M059J (cell line): ENCODE measurements around the gene FAM13C. TPM values are rescaled to one million over a fixed set of nuclear protein-coding genes. Genes with fewer than 3 reads are reported as not detected.

Experiments
- DNase-seq: peaks from one replicate; pipeline ENCODE4 v3.0.0-alpha.2; 2012; ENCODE audit warnings: low read depth
- total RNA-seq: library from RNA; depleted of rRNA; stranded (reverse); fragments of >200 nt; shearing (Covaris generic); gene quantifications from 2 replicates; pipeline ENCODE4 v1.2.3, GENCODE V29; 2014

Gene FAM13C
- total RNA-seq, 1 experiment from 2014 or later = 1.5 TPM

DNA sequence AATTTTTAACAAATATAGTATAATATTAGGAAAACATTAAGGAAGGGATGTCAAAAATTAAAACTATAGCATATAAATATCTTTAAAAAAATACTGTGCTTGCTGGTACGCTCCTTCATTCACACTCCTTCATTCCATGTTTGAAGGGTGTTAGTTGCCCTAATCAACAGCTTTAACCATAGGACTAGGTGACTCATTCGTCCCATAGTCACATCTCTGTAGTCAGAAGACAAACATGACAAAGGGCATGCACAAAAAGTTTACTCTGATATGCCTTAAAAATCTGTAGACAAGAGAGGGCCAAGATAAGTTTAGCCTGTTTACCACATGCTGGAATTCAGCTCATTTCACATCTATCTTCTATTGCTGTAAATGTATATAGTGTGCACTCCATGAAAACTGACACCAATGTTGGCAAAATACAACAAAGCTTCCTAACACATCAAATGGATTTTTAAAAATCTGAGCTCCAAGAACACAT is 646 bp downstream of the FAM13C start:
- peak; percentile 34 for DNase-seq

DNA sequence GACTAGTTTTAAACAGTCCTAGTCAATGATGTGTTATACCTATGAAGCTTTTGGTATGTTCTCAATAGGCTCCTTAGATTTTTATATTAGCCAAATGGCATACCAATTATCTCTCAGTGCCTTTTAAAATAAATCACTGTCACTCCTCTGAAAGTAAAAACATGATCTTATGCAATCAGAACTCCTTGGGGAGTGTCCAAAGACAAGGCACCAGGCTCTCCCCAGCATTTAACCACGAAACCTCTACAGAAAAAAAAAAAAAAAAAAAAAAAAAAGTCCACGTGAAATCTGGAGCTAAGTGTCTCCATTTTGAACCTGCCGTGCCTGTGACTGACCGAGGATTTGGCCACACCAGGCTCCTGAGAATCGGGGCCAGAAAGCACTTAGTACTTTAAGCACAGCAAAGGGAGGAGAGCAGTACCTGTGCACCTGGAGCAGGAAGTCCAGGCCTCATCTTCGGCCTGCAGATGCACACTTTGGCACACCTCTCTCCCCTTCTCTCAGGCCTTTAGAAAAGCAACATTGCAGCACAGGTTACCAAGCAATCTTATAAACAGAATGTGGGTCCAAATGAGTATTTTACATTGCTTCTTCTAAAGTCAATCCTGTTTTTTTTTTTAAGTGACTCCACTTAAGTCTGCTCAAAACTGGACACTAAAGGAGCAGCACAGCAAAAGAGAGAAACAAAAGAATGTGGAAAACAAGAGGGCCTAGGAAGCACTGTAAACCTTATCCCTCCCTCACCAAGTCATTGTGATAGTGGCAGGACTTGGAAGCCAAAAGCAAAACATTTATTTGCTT is 1.5 kb downstream of the FAM13C start:
- peak; percentile 54 for DNase-seq

DNA sequence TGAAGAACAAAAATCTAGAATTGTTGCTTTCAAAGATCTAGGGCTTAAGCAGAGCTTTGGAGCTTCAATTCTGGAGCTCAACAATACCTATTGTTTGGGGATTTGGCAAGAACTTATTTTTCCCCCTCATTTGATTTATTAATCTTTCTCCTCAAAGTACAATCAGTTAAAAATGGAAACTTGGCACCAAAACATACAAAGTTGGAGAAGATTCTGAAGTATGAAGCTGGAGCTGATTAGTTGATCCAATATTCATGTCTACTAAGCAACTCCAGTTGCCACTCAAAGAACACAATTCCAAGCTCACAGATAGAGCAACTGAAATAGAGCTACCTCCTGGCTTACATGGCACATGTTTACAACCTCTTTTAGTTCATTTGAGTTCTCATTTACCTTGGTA is 3.8 kb downstream of the FAM13C start:
- no peak for DNase-seq

DNA sequence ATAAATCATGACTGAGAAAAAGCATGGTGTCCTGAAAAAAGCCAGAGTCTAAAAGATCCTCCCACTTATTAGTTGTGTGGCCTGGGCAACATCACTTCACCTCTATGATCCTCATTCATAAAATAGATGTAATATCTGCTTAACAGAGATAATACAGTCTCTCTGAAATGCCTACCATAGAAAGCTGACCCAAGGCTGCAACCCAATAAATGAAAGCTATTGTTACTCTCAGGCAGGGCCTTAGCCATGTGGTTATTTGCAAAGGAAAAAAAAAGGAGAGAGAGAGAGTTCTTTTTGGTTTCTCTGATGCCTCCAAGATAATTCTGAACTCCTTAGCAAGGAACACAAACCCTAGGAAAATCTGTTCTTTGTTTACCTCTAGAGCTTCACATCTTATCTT is 7.9 kb downstream of the FAM13C start:
- DNase-seq = no peak

DNA sequence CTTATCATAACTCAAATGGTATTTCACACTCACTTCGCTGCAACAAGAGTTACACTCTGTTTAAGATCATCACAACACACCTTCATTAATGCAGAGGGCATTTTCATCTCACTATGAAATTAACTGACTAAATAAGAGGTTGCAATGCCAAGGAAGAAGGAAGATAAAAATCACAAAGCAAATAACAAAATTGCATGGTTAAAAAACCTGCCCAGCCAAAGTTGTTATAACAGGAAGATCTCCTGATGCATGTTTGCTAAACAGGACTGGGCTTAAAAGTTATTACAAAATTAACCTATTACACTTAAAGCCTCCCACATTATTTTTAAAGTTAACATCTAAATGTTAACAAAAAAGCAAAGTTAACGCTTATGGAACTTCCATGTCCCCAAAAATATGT is 11.8 kb downstream of the FAM13C start:
- no peak for DNase-seq

DNA sequence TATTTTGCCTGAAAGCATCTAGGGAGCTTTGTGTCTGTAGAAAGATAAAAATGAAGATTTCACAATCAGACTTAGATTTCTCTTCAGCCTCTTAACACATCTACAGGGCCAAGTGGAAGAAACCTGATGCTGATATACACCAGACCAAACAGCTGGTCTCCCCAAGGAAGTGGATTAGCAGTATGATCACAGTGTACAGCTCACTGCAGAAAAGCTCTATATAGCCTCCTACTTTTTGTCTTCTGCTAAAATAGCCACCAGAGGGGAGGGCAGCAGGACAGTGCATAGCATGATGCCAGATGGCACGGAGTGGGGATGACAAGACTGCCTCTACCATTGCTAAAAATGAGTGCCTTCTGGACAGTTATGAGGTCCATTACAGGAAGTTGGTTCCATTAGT is 16.0 kb downstream of the FAM13C start:
- no peak for DNase-seq

DNA sequence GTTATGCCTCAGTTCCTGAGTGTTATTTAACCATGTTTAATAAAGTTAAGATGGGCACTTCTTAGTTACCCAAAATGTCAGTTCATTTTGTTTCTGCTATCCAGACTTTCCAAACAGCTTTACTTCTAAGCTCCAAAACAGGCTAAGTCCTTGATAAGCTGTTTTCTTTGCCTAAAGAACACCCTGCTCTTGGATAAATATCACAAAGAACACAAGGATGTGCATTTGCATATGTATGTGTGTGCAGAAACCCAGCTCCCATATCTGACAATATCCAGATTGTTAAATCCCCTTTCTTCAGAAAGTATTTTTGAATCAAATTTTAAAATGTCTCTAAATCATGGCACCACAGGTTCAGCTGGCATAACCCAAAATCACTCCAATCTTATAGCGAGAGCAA is 19.6 kb downstream of the FAM13C start:
- DNase-seq = no peak

DNA sequence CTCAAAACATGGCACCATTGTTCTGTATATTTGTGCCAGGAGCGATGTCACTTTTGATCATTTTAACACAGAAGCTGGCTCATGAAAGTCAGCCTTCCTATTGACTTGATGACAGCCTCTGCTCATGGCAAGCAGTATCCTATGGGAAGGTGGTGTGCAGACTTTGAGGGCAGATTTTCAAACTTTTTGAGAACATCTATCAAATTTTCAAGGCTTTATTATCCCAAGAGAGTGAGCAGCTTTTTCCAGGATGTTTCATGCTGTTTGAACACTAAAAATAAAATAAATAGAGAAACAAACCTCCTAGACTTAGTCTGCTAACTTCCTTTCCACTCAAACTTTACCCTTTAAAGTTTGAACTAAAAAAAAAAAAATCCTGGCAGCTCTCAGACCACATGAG is 20.3 kb downstream of the FAM13C start:
- DNase-seq = no peak

DNA sequence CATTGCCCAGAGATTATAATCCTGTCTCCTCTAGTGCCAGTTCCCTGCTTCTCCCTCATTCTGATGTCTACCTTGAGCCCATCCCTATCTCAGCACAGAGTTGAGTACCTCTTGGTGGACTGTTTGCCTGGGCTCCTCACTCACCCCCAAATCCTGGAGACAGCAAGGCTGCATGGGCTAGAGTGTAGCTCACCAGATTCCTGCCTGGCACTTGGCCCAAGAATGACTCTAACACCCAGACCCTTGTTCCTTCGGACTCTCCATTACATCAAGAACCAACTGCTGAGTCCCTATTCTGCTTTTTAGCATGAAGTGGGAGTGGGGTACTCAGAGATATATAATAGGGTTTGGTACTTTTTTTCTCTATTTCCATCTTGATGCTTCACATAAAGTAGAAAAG is 22.1 kb downstream of the FAM13C start:
- DNase-seq = no peak

DNA sequence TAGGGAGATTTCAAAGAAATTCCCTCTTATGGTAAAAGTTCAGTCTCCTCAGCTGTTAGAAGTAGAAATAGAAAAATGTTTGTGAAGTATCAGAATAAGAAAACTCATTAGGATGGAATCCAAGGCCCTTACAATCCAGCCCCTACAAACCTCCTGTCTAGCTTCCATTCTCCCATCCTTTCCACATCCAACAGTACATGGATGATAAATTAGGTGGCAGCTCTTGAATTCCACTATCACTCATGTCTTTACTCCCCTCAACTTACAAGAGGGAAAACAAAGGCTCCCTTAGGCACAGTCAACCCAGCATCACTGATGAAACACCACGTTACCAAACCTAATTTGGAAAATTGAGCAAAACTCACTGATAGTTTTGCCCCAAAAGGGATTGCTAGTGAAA is 23.0 kb downstream of the FAM13C start:
- no peak for DNase-seq

DNA sequence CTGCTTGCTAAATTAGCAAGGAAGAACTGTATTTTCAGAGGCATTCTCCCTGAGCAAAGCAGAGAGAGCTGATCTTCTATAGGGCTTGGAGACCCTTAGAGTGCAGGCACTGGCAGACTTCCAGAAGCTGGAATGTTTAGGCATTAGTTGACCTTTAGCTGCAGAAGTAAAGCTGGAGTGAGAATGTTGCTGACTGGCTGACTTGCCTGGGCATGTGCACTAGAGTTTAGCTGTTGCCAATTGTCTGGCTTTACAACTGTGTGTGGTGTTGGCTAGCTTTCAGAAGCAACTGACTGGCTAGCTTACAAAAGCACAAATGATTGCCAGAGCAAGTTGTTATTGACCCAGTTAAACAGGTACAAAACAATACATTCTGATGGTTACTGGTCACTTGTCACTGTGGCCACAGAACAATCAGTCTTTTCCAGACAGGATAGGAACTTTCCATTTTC is 25.1 kb downstream of the FAM13C start:
- DNase-seq = no peak

DNA sequence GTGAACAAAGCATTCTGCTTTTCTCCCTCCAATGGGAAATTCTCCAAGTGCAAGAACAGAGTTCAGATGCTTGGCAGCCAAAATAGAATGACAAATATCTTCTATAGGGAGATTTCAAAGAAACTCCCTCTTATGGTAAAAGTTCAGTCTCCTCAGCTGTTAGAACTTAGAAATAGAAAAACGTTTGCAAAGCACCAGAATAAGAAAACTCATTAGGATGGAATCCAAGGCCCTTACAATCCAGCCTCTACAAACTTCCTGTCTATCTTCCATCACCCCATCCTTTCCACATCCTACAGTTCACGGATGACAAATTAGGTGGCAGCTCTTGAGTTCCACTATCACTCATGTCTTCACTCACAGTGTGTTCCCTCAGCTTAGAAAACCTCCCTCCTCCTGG is 25.7 kb downstream of the FAM13C start:
- DNase-seq = no peak

DNA sequence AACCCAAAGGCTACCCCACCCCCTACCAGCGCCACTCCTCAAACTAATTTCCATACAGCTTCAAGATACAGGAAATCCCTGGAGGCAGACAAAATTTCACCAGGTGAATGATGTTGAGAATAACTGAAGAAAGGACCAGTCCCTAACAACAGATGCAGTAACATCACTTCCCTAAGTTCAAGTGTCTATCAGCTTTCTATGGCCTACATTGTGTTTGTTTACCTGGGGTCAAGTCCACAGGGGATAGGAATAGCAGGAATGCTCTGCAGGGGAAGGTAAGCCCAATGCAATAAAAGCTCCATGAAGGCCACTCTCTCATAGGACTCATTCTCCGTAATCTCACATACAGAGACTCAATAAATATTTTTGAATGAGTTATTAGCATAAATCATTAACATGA is 26.9 kb downstream of the FAM13C start:
- DNase-seq = no peak

DNA sequence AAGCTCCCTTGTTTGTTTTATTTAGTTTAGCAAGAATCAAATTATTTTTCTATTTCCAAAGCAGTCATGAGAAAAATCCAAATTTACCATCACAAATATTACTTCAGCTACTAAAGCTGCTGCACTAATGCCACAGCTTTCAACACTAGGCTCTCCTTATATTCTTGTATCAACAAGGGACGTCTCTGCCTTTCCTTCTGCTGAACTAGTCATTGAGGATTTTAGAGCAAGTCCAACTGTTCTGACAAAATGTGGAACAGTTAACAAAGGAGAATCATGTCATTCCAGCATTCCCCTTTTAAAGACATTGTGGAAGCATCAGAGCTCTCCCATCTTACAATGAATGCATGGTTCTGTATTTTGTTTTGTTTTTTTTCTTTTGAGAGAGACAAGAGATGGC is 28.6 kb downstream of the FAM13C start:
- no peak for DNase-seq

DNA sequence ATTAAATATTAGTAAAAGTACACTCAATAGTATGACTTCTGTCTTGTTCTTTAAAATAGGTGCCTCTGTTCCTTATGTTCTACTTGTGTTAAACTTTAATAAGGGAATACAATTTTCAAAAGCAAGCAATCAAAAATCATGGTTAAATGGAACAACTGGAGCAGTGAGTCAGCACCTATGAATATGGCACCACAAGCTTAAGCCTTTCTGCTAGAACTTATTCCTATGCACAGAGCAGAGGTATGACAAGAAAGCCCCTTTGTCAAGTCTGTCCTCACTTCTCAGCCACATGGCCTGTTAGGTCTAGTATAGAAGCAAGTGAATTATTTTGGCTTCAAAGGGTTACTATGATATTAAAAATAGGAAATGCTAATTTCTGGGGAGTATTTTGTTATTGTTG is 29.8 kb downstream of the FAM13C start:
- no peak for DNase-seq

DNA sequence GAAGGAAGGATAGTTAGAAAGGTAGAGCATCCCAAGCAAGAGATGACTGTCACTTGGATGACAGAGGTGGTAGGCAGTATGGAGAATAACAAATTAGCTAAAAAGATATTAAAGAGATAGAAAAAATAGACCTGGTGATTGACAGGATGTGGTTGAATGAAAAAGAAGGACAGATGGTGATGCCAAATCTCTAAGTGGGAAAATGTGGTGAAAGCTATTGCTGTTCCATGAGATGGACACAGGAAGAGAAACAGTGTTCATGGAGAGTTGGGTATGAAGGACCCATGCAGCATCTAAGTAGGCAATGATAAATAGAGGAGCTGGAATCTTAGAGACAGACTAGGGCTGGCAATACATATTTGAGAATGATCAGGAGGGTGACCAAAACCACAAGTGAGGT is 30.7 kb downstream of the FAM13C start:
- no peak for DNase-seq

DNA sequence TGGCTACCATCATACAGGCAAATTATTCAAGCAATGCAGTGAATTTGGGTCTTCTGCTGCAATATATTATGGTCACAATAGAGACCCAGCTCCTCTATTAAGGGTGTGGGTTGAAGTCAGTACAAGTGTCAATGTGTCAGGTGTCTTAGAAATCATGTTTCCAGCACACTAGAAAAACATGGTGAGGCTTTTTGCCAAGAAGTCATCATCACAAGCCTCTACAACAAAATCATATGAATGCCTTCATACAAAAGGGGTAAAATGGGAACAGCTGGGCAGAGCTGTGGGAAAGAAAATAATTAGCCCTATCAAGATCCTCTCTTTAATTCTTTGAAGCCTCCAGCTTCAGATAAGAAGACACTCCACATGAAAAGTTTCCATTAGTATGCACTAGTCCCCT is 37.2 kb downstream of the FAM13C start:
- DNase-seq = no peak

DNA sequence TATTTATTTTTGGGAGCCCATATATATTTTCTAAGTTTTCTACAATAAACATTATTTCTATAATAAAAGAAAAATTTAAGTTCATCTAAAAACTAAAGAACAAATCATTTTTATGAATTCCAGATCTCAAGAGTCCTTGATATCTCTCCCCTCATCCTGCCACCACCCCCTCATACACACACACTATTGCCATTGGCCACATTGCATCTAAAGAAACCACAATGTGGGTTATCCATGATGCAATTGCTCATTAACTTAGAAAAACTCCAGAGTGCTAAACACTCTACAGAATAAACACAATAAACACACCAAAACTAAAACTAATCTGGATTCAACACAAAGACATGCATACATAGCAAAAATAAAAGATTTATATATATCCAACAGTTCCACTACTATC is 37.8 kb downstream of the FAM13C start:
- no peak for DNase-seq

DNA sequence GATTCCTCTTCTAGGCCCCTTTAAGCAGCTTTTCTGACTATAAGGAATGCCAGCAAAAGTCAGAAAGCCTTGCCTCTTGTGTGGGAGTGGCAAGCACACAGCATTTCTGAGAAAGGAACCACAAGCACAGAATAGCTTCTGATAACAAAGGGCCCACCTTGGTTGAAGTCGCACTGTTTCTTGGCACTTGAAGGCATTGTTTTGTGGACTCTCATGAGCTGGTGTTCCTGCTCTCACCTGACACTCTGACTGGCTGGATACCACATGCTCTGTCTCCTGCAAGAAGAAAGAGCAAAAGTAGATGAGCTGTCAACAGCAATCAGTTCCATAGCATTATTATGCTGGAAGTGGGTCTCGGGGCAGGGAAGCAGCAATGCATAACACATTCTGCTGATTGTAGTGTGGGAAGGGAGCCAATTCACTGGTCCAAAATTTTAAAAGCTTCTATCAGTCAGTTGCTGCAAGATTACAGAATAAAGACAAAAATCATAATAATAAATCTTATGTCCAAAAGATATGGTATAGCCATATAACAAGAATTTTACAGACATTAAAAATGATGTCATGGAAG is 38.4 kb downstream of the FAM13C start:
- DNase-seq = no peak

DNA sequence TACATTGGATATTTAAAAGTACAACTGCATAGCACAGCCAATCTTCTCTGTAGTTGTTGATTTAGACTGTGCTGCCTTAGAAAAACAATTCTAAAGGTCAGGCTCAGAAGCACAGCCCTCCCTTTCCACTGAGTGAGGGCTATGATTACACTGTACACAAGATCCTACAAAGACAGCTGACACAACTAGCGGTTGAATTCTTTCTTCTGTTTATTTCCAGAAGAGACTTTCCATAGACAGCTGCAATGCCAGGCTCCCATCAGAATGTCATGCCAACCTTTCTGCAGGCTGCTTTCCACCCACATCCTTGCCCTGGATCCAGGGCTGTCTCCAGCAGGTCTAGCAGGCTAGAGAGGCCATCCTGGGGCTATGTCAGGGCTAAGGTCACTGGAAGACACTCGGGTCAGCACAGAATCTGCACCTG is 39.3 kb downstream of the FAM13C start:
- DNase-seq = no peak

DNA sequence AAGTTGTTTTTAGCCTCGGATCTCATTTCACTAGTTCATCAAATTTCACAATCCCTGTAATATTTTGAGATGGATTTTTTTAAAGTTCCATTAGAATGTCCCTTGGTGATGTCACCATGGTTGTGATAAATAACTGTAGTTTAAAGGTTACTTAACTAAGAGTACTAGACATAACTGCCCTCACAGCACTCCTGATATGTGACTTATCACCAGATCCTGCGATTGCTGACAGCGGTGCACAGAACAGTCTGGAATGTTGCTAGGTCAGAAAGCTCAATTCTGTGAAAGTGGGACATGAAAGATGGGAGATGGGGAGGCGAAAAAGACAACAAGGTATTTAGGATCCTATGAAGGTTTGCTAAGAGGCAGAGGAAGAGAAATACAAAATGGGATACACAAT is 40.2 kb downstream of the FAM13C start:
- DNase-seq = no peak

DNA sequence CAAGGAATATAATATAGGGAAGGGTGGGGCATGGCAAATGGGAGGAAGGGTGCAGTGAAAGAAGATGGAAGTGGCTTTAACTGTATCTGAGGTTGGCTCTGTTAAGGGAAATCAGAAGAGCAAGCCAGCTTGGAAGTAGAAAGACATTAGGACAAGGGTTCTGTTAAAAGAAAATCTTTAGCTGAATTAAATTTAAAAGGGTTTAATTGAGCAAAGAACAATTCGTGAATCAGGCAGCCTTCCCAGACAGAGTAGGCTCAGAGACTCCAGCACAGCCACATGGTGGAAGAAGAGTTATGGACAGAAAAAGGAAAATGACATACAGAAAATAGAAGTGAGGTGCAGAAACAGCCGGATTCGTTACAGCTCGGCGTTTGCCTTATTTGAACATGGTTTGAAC is 42.0 kb downstream of the FAM13C start:
- no peak for DNase-seq

DNA sequence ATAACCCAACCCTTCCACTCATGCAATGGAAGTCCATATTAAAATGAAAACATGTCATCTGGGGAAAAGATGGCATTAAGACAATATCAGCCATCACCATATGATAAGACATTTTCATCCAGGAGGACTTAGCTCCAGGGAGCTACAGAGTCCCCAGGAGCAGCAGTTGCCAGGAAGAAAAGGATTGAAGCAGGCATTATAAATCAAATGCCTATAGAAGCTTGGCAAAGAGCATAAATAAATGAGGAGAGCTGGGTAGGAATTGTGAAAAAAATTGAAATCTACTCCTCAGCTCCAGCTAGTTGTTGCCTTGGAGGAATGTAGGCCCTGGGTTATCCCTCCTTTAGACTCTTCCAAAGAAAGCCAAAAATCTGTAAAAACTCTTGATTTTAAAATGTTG is 42.5 kb downstream of the FAM13C start:
- no peak for DNase-seq

DNA sequence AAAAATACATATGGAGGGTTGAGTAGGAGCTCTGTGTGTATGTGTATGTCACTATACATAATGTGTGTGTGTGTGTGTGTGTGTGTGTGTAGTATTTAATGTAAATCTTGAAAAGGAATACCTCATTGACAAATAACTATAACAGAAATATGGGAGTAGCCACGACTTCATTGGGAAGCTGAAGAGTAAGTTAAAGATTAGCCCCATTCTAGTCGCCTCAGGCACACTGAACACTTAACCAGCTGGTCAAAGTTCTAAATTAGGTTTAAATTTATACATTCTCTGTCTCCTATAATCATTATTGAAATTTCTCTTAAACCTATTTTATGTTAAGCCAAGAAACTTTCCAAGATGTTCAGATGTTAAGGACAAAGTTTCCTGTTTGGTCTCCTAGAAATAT is 45.3 kb downstream of the FAM13C start:
- DNase-seq = no peak
